22Rv1 (cell line): ENCODE results near the gene CPNE5.

Source experiments
- ZFX ChIP-seq: fragments of 450-650 bp; IDR thresholded peaks from 2 replicates; pipeline ENCODE4 v1.6.1; 2017; ENCODE audit warnings: antibody characterized with exemption, borderline replicate concordance
- TF ChIP-seq, protein P1 (sequence below): fragments of 450-650 bp; IDR thresholded peaks from 2 replicates; pipeline ENCODE4 v1.5.1; 2017; ENCODE audit warnings: mild to moderate bottlenecking

DNA sequence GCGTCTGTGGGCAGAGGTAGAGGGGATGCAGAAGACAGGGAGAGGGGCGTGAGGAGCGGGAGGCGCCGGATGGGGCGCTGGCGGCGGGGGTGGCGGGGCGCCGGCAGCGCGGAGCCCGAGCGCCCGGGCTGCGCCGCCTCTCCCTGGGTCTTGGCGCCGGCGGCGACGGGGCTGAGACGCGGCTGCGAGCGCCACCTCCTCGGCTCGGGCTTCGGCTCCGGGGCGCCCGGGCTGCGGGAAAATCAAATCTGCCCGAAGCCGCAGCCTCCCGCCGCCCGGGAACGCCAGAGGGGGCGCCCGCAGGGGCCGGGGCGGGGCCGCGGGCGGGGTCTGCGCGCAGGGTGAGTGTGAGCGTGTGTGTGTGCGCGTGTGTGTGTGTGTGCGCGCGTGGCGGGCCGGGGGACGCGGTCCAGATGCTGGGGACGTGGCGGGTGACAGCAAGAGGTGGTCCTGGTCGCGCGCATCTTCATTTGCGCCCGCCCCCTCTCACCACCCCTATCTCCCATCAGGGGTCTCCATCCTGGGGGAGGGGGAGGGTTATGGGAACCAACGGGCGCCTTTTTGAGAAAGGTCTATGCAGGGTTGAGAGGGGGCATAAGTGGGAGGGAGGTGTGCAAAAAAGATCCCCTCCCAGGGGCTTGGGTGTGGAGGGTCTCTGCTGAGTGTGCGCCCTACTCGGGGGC, 646 bp upstream of the CPNE5 start:
- TF ChIP-seq, protein P1, sequence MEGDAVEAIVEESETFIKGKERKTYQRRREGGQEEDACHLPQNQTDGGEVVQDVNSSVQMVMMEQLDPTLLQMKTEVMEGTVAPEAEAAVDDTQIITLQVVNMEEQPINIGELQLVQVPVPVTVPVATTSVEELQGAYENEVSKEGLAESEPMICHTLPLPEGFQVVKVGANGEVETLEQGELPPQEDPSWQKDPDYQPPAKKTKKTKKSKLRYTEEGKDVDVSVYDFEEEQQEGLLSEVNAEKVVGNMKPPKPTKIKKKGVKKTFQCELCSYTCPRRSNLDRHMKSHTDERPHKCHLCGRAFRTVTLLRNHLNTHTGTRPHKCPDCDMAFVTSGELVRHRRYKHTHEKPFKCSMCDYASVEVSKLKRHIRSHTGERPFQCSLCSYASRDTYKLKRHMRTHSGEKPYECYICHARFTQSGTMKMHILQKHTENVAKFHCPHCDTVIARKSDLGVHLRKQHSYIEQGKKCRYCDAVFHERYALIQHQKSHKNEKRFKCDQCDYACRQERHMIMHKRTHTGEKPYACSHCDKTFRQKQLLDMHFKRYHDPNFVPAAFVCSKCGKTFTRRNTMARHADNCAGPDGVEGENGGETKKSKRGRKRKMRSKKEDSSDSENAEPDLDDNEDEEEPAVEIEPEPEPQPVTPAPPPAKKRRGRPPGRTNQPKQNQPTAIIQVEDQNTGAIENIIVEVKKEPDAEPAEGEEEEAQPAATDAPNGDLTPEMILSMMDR = peak; percentile 73
- no peak for TF ChIP-seq ZFX
